Measurements from ENCODE around the gene PRKAR2A.

GRCh38 chr3:48826451-48826850, 21.2 kb downstream of the PRKAR2A start:
- TF ChIP-seq CTCF (IDR thresholded peaks at IDR 0.05), result no peak
- no peak for TF ChIP-seq POLR2AphosphoS5 (IDR thresholded peaks at IDR 0.05)
- TF ChIP-seq POLR2A (IDR thresholded peaks at IDR 0.05), result no peak
- TF ChIP-seq EP300 (IDR thresholded peaks at IDR 0.05), result no peak
